WTC11 (cell line): ENCODE data around the gene PIP4K2A. TPM values are rescaled to one million over a fixed set of nuclear protein-coding genes. Genes with fewer than 3 reads are reported as not detected.

Experiments
- ATAC-seq: fragments of 200-7000 bp; cut with Tn5 transposase; 2 replicates; pipeline ENCODE4 v1.10.0; 2021; ENCODE audit warnings: mild to moderate bottlenecking, moderate library complexity
- CTCF ChIA-PET: fragments of 300-600 bp; sonication (Branson Sonifier 250); formaldehyde crosslinking; loops from one replicate; lab custom pipeline; 2021; ENCODE audit warnings: antibody characterized with exemption; lab: Charles Lee
- POLR2A ChIA-PET: fragments of 350-600 bp; sonication (Branson Sonifier 250); formaldehyde crosslinking; loops from one replicate; lab custom pipeline; 2021; ENCODE audit warnings: antibody characterized with exemption; lab: Charles Lee
- DNase-seq: peaks from one replicate; pipeline ENCODE4 v3.0.0; 2021; ENCODE audit warnings: low spot score
- H3K27ac Mint-ChIP-seq: 2 replicates; pipeline ENCODE4 v1.8.0; 2021; ENCODE audit warnings: mixed read lengths
- H3K27me3 Mint-ChIP-seq: 2 replicates; pipeline ENCODE4 v1.8.0; 2021; ENCODE audit warnings: low read depth, mild to moderate bottlenecking, moderate library complexity, mixed read lengths
- H3K36me3 Mint-ChIP-seq: 2 replicates; pipeline ENCODE4 v1.8.0; 2021; ENCODE audit warnings: mixed read lengths
- H3K4me1 Mint-ChIP-seq: 2 replicates; pipeline ENCODE4 v1.8.0; 2022; ENCODE audit warnings: mixed read lengths
- H3K4me3 Mint-ChIP-seq: 2 replicates; pipeline ENCODE4 v1.8.0; 2021; ENCODE audit warnings: mild to moderate bottlenecking, moderate library complexity, mixed read lengths
- H3K9me3 Mint-ChIP-seq: 2 replicates; pipeline ENCODE4 v1.8.0; 2021; ENCODE audit warnings: mixed read lengths
- FOXJ3 ChIP-seq: sonication (generic); formaldehyde crosslinking; IDR thresholded peaks from 2 replicates; pipeline ENCODE4 v1.9.0; 2021; ENCODE audit warnings: missing genetic modification reagents, mild to moderate bottlenecking, borderline replicate concordance
- GABPB1 ChIP-seq: sonication (generic); formaldehyde crosslinking; IDR thresholded peaks from 2 replicates; pipeline ENCODE4 v1.8.1; 2023; ENCODE audit warnings: mild to moderate bottlenecking, missing genetic modification reagents
- GRHL2 ChIP-seq: fragments of 250-450 bp; sonication (Bioruptor Pico); IDR thresholded peaks from 2 replicates; pipeline ENCODE4 v1.8.0; 2022; ENCODE audit warnings: mild to moderate bottlenecking, moderate library complexity; ENCODE audit not compliant: insufficient replicate concordance, severe bottlenecking
- NFYB ChIP-seq: sonication (generic); formaldehyde crosslinking; conservative IDR thresholded peaks from 2 replicates; pipeline ENCODE4 v1.8.0; 2022; ENCODE audit warnings: low read depth, missing genetic modification reagents
- NR3C1 ChIP-seq: sonication (generic); formaldehyde crosslinking; conservative IDR thresholded peaks from 2 replicates; pipeline ENCODE4 v1.8.1; 2023; ENCODE audit warnings: low read depth, mild to moderate bottlenecking, missing genetic modification reagents
- OVOL2 ChIP-seq: fragments of 250-450 bp; sonication (Bioruptor Pico); IDR thresholded peaks from 2 replicates; pipeline ENCODE4 v1.9.0; 2021; ENCODE audit warnings: mild to moderate bottlenecking, borderline replicate concordance
- RELA ChIP-seq: sonication (generic); formaldehyde crosslinking; IDR thresholded peaks from 2 replicates; pipeline ENCODE4 v1.8.1; 2022; ENCODE audit warnings: missing genetic modification reagents, mild to moderate bottlenecking, borderline replicate concordance
- RORB ChIP-seq: fragments of 250-450 bp; sonication (Bioruptor Pico); IDR thresholded peaks from 2 replicates; pipeline ENCODE4 v1.9.0; 2021; ENCODE audit warnings: mild to moderate bottlenecking
- SP1 ChIP-seq: sonication (generic); formaldehyde crosslinking; conservative IDR thresholded peaks from 2 replicates; pipeline ENCODE4 v1.8.1; 2022; ENCODE audit warnings: missing genetic modification reagents
- TEAD1 ChIP-seq: sonication (generic); formaldehyde crosslinking; IDR thresholded peaks from 2 replicates; pipeline ENCODE4 v1.8.0; 2022; ENCODE audit warnings: mild to moderate bottlenecking, missing genetic modification reagents
- total RNA-seq: library from RNA; stranded (reverse); gene quantifications from 3 replicates; pipeline ENCODE4 v1.2.3, GENCODE V29; 2021
- TF ChIP-seq, protein P1 (sequence below): sonication (generic); formaldehyde crosslinking; IDR thresholded peaks from 2 replicates; pipeline ENCODE4 v1.8.1; 2023; ENCODE audit warnings: mild to moderate bottlenecking, missing genetic modification reagents, borderline replicate concordance
- TF ChIP-seq, protein P2 (sequence below): sonication (generic); formaldehyde crosslinking; IDR thresholded peaks from 2 replicates; pipeline ENCODE4 v1.8.1; 2023; ENCODE audit warnings: mild to moderate bottlenecking, missing genetic modification reagents
- TF ChIP-seq, protein P3 (sequence below): sonication (generic); formaldehyde crosslinking; IDR thresholded peaks from 2 replicates; pipeline ENCODE4 v1.8.1; 2023; ENCODE audit warnings: mild to moderate bottlenecking, missing genetic modification reagents
- TF ChIP-seq, protein P4 (sequence below): fragments of 250-450 bp; sonication (Bioruptor Pico); IDR thresholded peaks from 2 replicates; pipeline ENCODE4 v2.1.2; 2022; ENCODE audit warnings: mild to moderate bottlenecking, moderate library complexity
- TF ChIP-seq, protein P5 (sequence below): sonication (generic); formaldehyde crosslinking; IDR thresholded peaks from 2 replicates; pipeline ENCODE4 v1.8.0; 2023; ENCODE audit warnings: missing genetic modification reagents, mild to moderate bottlenecking, borderline replicate concordance
- TF ChIP-seq, protein P6 (sequence below): fragments of 200-600 bp; IDR thresholded peaks from 2 replicates; pipeline ENCODE4 v1.8.0; 2022; ENCODE audit warnings: antibody characterized with exemption

The PIP4K2A gene
- total RNA-seq, 1 experiment from 2014 or later = 47.5 TPM

DNA sequence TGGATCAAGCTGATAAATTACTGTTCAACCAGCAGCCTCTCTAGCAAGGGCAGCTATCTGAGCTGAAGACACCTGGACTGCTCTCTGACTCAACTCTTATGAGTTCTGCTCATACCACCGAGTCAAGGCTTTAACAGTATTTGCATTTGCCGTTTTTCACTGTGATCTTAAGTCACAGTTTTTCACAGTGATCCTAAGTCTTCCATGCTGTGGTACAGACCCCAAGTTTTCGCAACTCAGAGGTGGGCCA is 31.3 kb downstream of the PIP4K2A start (continued):
- TF ChIP-seq RORB (CRISPR knock-in tag) = no peak

DNA sequence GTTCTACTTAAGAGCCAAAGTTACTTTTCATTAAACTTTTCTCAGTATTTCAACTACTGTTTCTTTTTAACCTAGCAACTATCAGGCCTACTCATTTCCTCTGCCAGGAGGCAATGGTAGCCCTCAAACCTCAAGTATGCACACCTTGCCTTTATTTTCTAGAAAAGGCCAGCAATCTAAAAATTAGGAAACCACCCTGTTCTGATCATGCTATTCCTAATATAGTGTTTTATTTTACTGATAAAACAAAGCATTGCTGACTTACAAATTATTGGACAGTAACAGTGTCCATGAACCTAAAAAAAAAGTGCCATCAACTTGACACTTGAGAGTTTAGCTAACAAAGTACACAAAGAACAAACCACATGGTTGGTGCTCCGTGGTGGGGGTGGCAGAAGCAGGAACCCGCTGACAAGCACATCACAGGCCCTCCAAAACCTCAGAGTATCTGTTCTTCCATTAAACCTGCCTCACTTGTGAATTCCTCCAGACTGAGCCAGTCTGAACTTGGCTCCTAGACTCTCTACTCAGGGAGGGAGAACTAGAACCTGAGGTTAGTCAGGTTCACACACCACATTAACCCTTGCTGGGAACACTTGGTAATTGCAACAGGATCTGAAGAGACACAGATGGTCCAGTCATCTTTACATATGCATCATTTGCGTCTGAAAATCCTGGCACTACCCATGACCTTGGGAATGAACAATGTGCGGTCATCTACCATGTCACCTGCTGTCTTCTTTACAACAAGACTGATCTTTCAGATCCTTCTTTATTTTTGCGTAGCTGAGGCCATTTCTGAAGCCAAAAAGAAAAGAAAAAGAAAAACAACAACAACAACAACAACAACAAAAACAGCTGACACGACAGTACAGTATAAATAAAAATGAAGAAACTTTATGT is 31.9 kb downstream of the PIP4K2A start:
- POLR2A ChIA-PET = no interaction called here

DNA sequence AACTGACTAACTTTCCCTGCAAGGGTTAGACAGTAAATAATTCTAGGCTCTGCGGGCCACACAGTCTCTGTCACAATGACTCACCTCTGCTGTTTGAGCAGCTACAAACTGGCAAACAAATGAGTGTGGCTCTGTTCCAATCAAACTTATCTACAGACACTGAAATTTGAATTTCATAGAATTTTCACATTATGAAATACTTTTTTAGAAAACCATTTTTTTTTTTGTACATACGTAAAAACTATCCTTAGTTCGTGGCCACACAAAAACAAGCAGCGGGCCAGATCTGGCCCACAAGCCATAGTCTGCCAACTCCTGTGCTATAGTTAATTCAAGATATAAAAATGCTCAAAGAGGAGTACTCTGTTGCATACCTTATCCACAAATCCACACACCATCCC is 32.6 kb downstream of the PIP4K2A start:
- no peak for DNase-seq
- H3K4me3 Mint-ChIP-seq = no peak overlapping the region
- ChIA-PET POLR2A (no interaction called here), CTCF (no interaction called here)
- H3K9me3 Mint-ChIP-seq = no peaks in the 10 kb centered on the region
- H3K27ac Mint-ChIP-seq = peak overlapping the region; percentile 87
- ATAC-seq = no peak
- no peaks in the 10 kb centered on the region; the same call in 1 of the 2 replicates for H3K27me3 Mint-ChIP-seq
- peaks cover 77% of the 10 kb centered on the region for H3K4me1 Mint-ChIP-seq
- no peaks in the 10 kb centered on the region; the same call in 1 of the 2 replicates for H3K36me3 Mint-ChIP-seq
- TF ChIP-seq RELA (CRISPR knock-in tag) = no peak
- TF ChIP-seq, protein P1, sequence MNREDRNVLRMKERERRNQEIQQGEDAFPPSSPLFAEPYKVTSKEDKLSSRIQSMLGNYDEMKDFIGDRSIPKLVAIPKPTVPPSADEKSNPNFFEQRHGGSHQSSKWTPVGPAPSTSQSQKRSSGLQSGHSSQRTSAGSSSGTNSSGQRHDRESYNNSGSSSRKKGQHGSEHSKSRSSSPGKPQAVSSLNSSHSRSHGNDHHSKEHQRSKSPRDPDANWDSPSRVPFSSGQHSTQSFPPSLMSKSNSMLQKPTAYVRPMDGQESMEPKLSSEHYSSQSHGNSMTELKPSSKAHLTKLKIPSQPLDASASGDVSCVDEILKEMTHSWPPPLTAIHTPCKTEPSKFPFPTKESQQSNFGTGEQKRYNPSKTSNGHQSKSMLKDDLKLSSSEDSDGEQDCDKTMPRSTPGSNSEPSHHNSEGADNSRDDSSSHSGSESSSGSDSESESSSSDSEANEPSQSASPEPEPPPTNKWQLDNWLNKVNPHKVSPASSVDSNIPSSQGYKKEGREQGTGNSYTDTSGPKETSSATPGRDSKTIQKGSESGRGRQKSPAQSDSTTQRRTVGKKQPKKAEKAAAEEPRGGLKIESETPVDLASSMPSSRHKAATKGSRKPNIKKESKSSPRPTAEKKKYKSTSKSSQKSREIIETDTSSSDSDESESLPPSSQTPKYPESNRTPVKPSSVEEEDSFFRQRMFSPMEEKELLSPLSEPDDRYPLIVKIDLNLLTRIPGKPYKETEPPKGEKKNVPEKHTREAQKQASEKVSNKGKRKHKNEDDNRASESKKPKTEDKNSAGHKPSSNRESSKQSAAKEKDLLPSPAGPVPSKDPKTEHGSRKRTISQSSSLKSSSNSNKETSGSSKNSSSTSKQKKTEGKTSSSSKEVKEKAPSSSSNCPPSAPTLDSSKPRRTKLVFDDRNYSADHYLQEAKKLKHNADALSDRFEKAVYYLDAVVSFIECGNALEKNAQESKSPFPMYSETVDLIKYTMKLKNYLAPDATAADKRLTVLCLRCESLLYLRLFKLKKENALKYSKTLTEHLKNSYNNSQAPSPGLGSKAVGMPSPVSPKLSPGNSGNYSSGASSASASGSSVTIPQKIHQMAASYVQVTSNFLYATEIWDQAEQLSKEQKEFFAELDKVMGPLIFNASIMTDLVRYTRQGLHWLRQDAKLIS (CRISPR knock-in tag) = no peak
- TF ChIP-seq NFYB (CRISPR knock-in tag) = no peak
- no peak for TF ChIP-seq FOXJ3 (CRISPR knock-in tag)
- TF ChIP-seq, protein P2, sequence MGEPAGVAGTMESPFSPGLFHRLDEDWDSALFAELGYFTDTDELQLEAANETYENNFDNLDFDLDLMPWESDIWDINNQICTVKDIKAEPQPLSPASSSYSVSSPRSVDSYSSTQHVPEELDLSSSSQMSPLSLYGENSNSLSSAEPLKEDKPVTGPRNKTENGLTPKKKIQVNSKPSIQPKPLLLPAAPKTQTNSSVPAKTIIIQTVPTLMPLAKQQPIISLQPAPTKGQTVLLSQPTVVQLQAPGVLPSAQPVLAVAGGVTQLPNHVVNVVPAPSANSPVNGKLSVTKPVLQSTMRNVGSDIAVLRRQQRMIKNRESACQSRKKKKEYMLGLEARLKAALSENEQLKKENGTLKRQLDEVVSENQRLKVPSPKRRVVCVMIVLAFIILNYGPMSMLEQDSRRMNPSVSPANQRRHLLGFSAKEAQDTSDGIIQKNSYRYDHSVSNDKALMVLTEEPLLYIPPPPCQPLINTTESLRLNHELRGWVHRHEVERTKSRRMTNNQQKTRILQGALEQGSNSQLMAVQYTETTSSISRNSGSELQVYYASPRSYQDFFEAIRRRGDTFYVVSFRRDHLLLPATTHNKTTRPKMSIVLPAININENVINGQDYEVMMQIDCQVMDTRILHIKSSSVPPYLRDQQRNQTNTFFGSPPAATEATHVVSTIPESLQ (CRISPR knock-in tag) = no peak
- TF ChIP-seq OVOL2 (CRISPR knock-in tag) = no peak
- TF ChIP-seq, protein P3, sequence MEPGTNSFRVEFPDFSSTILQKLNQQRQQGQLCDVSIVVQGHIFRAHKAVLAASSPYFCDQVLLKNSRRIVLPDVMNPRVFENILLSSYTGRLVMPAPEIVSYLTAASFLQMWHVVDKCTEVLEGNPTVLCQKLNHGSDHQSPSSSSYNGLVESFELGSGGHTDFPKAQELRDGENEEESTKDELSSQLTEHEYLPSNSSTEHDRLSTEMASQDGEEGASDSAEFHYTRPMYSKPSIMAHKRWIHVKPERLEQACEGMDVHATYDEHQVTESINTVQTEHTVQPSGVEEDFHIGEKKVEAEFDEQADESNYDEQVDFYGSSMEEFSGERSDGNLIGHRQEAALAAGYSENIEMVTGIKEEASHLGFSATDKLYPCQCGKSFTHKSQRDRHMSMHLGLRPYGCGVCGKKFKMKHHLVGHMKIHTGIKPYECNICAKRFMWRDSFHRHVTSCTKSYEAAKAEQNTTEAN (CRISPR knock-in tag) = no peak
- TF ChIP-seq, protein P4, sequence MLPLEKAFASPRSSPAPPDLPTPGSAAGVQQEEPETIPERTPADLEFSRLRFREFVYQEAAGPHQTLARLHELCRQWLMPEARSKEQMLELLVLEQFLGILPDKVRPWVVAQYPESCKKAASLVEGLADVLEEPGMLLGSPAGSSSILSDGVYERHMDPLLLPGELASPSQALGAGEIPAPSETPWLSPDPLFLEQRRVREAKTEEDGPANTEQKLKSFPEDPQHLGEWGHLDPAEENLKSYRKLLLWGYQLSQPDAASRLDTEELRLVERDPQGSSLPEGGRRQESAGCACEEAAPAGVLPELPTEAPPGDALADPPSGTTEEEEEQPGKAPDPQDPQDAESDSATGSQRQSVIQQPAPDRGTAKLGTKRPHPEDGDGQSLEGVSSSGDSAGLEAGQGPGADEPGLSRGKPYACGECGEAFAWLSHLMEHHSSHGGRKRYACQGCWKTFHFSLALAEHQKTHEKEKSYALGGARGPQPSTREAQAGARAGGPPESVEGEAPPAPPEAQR (CRISPR knock-in tag) = no peak
- no peak for TF ChIP-seq TEAD1 (CRISPR knock-in tag)
- TF ChIP-seq NR3C1 = no peak
- TF ChIP-seq SP1 = no peak
- no peak for TF ChIP-seq GABPB1 (CRISPR knock-in tag)
- TF ChIP-seq, protein P5, sequence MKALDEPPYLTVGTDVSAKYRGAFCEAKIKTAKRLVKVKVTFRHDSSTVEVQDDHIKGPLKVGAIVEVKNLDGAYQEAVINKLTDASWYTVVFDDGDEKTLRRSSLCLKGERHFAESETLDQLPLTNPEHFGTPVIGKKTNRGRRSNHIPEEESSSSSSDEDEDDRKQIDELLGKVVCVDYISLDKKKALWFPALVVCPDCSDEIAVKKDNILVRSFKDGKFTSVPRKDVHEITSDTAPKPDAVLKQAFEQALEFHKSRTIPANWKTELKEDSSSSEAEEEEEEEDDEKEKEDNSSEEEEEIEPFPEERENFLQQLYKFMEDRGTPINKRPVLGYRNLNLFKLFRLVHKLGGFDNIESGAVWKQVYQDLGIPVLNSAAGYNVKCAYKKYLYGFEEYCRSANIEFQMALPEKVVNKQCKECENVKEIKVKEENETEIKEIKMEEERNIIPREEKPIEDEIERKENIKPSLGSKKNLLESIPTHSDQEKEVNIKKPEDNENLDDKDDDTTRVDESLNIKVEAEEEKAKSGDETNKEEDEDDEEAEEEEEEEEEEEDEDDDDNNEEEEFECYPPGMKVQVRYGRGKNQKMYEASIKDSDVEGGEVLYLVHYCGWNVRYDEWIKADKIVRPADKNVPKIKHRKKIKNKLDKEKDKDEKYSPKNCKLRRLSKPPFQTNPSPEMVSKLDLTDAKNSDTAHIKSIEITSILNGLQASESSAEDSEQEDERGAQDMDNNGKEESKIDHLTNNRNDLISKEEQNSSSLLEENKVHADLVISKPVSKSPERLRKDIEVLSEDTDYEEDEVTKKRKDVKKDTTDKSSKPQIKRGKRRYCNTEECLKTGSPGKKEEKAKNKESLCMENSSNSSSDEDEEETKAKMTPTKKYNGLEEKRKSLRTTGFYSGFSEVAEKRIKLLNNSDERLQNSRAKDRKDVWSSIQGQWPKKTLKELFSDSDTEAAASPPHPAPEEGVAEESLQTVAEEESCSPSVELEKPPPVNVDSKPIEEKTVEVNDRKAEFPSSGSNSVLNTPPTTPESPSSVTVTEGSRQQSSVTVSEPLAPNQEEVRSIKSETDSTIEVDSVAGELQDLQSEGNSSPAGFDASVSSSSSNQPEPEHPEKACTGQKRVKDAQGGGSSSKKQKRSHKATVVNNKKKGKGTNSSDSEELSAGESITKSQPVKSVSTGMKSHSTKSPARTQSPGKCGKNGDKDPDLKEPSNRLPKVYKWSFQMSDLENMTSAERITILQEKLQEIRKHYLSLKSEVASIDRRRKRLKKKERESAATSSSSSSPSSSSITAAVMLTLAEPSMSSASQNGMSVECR (CRISPR knock-in tag) = no peak

More for the DNA sequence above, 31.9 kb downstream of the PIP4K2A start:
- Mint-ChIP-seq H3K27ac (peak overlapping the region; percentile 87), H3K4me3 (no peak overlapping the region), H3K9me3 (no peaks in the 10 kb centered on the region), H3K36me3 (no peaks in the 10 kb centered on the region; the same call in 1 of the 2 replicates), H3K27me3 (no peaks in the 10 kb centered on the region; the same call in 1 of the 2 replicates), H3K4me1 (peaks cover 77% of the 10 kb centered on the region)
- DNase-seq = no peak
- CTCF ChIA-PET = interaction anchor here (0.6 kb wide), 1 partner anchor 37 kb away, joined by 3 read pairs; no protein-coding TSS in a partner anchor
- no peak for TF ChIP-seq GRHL2 (CRISPR knock-in tag)
- TF ChIP-seq, protein P6, sequence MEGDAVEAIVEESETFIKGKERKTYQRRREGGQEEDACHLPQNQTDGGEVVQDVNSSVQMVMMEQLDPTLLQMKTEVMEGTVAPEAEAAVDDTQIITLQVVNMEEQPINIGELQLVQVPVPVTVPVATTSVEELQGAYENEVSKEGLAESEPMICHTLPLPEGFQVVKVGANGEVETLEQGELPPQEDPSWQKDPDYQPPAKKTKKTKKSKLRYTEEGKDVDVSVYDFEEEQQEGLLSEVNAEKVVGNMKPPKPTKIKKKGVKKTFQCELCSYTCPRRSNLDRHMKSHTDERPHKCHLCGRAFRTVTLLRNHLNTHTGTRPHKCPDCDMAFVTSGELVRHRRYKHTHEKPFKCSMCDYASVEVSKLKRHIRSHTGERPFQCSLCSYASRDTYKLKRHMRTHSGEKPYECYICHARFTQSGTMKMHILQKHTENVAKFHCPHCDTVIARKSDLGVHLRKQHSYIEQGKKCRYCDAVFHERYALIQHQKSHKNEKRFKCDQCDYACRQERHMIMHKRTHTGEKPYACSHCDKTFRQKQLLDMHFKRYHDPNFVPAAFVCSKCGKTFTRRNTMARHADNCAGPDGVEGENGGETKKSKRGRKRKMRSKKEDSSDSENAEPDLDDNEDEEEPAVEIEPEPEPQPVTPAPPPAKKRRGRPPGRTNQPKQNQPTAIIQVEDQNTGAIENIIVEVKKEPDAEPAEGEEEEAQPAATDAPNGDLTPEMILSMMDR = no peak
- 0 out of 2 replicates have a peak, but pooled peaks have one; percentile 12 for ATAC-seq
